Ascending aorta (tissue), 2 donors: Measurements from ENCODE around the gene MCOLN3. TPM values are rescaled to one million over a fixed set of nuclear protein-coding genes. Genes with fewer than 3 reads are reported as not detected.
"Not testable (repeated sequence)": the region's sequence is repeated elsewhere in the genome, so short reads cannot be mapped to it uniquely, and the experiment has no call there.

Experiments
- DNase-seq, 2 donors: peaks; one replicate each; pipeline ENCODE4 v3.0.0-alpha.2; 2019; ENCODE audit warnings: low spot score in 2 of 2
- H3K27ac ChIP-seq, 2 donors: fragments of 200-600 bp; sonication (generic); one replicate each; pipeline ENCODE4 v1.5.1; 2016 to 2017; ENCODE audit warnings: mild to moderate bottlenecking in 1 of 2
- H3K27me3 ChIP-seq: fragments of 200-600 bp; sonication (generic); one replicate; pipeline ENCODE4 v1.5.1; 2017
- H3K36me3 ChIP-seq, 2 donors: fragments of 200-600 bp; sonication (generic); one replicate each; pipeline ENCODE4 v1.5.1; 2016
- H3K4me1 ChIP-seq, 2 donors: fragments of 200-600 bp; sonication (generic); one replicate each; pipeline ENCODE4 v1.5.1; 2016 to 2017; ENCODE audit warnings: mild to moderate bottlenecking in 1 of 2
- H3K4me3 ChIP-seq, 2 donors: fragments of 200-600 bp; sonication (generic); one replicate each; pipeline ENCODE4 v1.5.1; 2016 to 2017; ENCODE audit warnings: mild to moderate bottlenecking in 1 of 2
- H3K9me3 ChIP-seq, 2 donors: fragments of 200-600 bp; sonication (generic); one replicate each; pipeline ENCODE4 v1.5.1; 2016
- intact Hi-C: fragments of 100-400 bp; cut with DNase I; formaldehyde crosslinking; loops from one replicate; pipeline ENCODE4 v1.15.1; 2023
- total RNA-seq: library from RNA; depleted of rRNA; stranded (reverse); fragments of >200 nt; gene quantifications from one replicate; pipeline ENCODE4 v1.1.0, GENCODE V29; 2016
- TF ChIP-seq, protein P1 (sequence below), 3 experiments: fragments of 200-600 bp in 2 of 3; fragments of 450-650 bp in 1 of 3; sonication (generic) in 2 of 3; IDR thresholded peaks; one replicate each; pipeline ENCODE4 v1.5.1; 2016 to 2019; ENCODE audit warnings: antibody characterized with exemption in 3 of 3, mild to moderate bottlenecking in 1 of 3, moderate library complexity in 1 of 3

The MCOLN3 gene
- total RNA-seq, 1 donor from 2014 or later, result 0.32 TPM

DNA sequence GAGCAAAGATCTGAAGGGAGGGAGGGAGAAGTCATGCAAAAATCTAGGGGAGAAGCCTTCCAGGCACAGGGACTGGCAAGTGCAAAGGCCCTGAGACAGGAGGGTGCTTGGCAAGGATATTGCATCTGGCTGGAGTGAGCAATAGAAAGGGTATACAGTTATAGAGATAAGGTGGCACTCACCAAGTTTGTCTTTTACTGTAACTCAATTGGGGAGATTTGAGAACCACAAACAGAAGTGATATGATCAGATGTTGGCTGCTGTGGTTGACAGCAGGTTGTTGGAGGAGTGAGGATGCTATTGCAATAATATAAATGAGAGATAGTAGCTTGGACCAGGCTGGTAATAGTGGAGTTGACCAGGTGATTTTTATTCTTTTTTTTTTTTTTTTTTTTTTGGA lies 25.6 kb downstream of the MCOLN3 start:
- TF ChIP-seq, protein P1, sequence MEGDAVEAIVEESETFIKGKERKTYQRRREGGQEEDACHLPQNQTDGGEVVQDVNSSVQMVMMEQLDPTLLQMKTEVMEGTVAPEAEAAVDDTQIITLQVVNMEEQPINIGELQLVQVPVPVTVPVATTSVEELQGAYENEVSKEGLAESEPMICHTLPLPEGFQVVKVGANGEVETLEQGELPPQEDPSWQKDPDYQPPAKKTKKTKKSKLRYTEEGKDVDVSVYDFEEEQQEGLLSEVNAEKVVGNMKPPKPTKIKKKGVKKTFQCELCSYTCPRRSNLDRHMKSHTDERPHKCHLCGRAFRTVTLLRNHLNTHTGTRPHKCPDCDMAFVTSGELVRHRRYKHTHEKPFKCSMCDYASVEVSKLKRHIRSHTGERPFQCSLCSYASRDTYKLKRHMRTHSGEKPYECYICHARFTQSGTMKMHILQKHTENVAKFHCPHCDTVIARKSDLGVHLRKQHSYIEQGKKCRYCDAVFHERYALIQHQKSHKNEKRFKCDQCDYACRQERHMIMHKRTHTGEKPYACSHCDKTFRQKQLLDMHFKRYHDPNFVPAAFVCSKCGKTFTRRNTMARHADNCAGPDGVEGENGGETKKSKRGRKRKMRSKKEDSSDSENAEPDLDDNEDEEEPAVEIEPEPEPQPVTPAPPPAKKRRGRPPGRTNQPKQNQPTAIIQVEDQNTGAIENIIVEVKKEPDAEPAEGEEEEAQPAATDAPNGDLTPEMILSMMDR (IDR thresholded peaks at IDR 0.05), result no peak
- H3K27me3 ChIP-seq, result no peaks in the 10 kb centered on the region
- H3K27ac ChIP-seq, result no peak overlapping the region
- H3K4me3 ChIP-seq, result no peak overlapping the region
- intact Hi-C loops, result no loop called here
- no peak for DNase-seq
- no peaks in the 10 kb centered on the region for H3K4me1 ChIP-seq
- no peaks in the 10 kb centered on the region for H3K36me3 ChIP-seq
- H3K9me3 ChIP-seq, result no peaks in the 10 kb centered on the region

DNA sequence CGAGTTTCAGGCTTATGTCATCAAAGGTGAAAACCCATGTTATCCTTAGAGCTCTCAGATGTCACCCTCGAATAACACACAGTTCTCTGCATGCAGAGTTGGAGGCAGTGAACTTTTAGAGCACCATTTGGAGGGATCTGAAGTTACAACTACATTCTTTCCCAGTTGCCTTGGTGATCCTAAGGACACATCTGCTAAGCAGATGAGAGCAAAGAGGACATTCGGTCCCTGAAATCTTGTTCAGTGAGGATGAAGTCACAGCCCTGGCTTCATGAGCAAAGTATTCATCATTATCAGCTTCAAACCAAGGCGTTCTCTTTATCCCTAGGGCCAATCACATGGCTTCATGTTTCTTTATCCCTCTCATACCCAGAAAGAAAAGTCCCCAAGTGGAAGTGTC lies 28.3 kb downstream of the MCOLN3 start:
- TF ChIP-seq, protein P1 (IDR thresholded peaks at IDR 0.05), result no peak
- H3K9me3 ChIP-seq, result peaks cover 0 to 3% of the 10 kb centered on the region in 2 donors
- intact Hi-C loops, result no loop called here
- no peak overlapping the region for H3K4me3 ChIP-seq
- DNase-seq, result no peak
- H3K36me3 ChIP-seq, result no peaks in the 10 kb centered on the region
- H3K4me1 ChIP-seq, result no peaks in the 10 kb centered on the region
- no peaks in the 10 kb centered on the region for H3K27me3 ChIP-seq
- H3K27ac ChIP-seq, result no peak overlapping the region

DNA sequence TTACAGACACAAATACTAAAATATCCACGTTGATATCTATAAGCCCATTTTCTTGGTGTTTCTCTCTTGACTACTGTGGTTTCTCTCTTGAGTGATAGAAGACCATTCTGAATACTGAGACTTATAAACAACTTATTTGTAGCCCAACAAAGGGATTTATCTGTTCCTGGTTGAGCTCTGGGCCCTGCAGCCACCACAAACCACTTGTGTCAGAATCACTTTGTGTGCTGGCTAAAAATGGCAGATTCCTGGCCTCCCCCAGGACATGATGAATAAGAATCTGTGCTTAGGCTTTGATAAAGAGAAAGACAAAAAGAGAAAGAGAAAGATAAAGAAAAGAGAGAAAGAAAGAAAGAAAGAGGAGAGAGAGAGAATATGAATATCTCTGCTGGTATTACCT lies 32.5 kb downstream of the MCOLN3 start:
- Histone ChIP-seq H3K27me3 (no peaks in the 10 kb centered on the region), H3K4me3 (no peak overlapping the region), H3K36me3 (no peaks in the 10 kb centered on the region), H3K27ac (no peak overlapping the region), H3K9me3 (peaks cover 0 to 4% of the 10 kb centered on the region in 2 donors), H3K4me1 (no peaks in the 10 kb centered on the region)
- intact Hi-C loops, result no loop called here
- DNase-seq, result no peak
- TF ChIP-seq, protein P1 (IDR thresholded peaks at IDR 0.05), result no peak

DNA sequence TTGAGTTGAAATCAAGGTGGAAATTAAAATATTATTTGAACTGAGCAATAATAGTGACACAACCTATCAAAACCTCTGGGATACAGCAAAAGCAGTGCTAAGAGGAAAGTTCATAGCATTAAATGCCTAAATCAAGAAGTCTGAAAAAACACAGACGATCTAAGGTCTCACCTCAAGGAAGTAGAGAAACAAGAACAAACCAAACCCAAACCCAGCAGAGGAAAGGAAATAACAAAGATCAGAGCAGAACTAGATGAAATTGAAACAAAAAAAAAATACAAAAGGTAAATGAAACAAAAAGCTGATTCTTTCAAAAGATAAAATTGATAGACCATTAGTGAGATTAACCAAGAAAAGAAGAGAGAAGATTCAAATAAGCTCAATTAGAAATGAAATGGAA lies 42.7 kb downstream of the MCOLN3 start:
- H3K27me3 ChIP-seq, H3K9me3 ChIP-seq, H3K4me3 ChIP-seq, intact Hi-C loops, DNase-seq, H3K27ac ChIP-seq, H3K4me1 ChIP-seq, H3K36me3 ChIP-seq: not testable (repeated sequence)

DNA sequence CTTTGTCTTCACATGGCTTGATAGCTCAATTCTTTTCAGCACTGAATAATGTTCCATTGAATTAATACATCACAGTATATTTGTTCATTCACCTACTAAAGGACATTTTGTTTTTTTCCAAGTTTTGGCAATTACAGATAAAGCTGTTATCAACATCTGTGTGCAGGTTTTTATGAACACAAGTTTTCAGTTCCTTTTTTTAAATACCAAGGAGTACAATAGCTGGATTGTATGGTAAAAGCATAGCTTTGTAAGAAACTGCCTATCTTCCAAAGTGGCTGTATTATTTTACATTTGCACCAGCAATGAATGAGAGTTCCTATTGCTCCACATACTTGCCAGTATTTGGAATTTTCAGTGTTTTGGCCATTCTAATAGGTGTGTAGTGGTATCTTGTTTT lies 46.6 kb downstream of the MCOLN3 start:
- Histone ChIP-seq H3K9me3 (peaks cover 0 to 4% of the 10 kb centered on the region in 2 donors), H3K27me3 (no peaks in the 10 kb centered on the region), H3K4me1 (peaks cover 6 to 8% of the 10 kb centered on the region in 2 donors), H3K36me3 (no peaks in the 10 kb centered on the region), H3K4me3 (no peak overlapping the region), H3K27ac (no peak overlapping the region)
- intact Hi-C loops, result no loop called here
- TF ChIP-seq, protein P1 (IDR thresholded peaks at IDR 0.05), result no peak
- no peak for DNase-seq

DNA sequence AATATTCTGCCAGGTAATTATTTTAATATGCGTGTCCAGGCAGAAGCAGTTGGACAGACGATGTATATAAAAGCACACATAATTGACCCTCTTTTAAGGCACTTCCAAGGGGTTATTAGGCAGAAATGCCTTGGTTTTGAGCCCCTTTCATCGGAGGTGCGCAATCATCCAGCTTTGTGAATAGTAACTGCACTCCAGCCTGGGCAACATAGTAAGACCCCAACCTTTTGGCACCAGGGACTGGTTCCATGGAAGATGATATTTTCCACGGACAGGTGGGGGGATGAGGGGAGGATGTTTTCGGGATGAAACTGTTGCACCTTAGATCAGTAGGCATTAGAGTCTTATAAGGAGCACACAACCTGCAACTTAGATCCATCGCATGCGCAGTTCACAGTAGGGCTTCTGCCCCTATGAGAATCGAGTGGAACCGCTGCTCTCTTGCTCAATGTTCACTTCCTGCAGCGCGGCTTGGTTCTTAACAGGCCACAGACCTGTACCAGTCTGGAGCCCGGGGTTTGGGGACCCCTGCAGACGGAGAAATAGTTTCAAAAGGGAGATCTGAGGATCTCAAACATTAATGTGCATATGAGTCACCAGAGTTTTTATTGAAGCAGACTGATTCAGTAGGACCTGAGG lies 49.5 kb downstream of the MCOLN3 start:
- Histone ChIP-seq H3K27ac (no peak overlapping the region), H3K4me1 (peaks cover 6 to 8% of the 10 kb centered on the region in 2 donors), H3K4me3 (peak overlapping the region in 1 of 2 donors; percentile 94), H3K27me3 (no peaks in the 10 kb centered on the region), H3K36me3 (no peaks in the 10 kb centered on the region), H3K9me3 (no peaks in the 10 kb centered on the region)
- TF ChIP-seq, protein P1 (IDR thresholded peaks at IDR 0.05), result no peak
- no peak for DNase-seq
- intact Hi-C loops, result loop anchor here (5.0 kb wide), 1 partner anchor 51 kb away; no protein-coding TSS in a partner anchor
